ENCODE data around the gene NSUN3.
"Not testable (repeated sequence)": the region's sequence is repeated elsewhere in the genome, so short reads cannot be mapped to it uniquely, and the experiment has no call there.

The NSUN3 gene

DNA sequence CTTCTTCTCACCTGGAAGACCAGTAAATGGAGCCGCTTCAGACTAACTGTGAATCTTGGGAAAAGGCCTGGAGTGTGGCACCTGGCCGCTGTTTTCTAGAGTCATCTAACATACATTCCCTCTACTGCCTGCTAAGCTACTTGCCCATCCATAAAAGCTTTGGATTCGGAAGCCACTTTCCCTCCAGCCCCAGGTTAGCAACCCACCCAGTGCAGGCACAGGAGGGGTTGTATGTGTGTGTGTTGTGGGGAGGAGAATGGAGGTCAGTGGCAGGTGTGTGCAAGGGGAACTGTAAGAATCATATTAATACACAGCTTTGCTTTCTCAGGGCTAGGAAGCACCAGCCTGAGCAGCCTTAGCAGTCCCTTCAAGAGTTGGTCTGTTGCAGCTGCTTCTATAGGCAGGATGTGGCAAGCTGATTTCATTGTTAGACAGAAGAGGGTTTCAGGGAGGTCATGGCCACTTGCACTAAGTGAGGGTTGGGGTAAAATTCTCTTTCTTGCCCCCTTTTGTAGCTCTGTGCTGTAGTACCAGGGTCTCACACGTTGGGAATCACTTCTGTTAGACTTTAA, 8.9 kb downstream of the NSUN3 start:
- Histone ChIP-seq H3K27me3 (ENCODE audit: insufficient read depth, poor library complexity, severe bottlenecking) (no peaks in the 10 kb centered on the region), H3K27ac (replicated peaks) (no peak overlapping the region), H3K4me3 (replicated peaks; ENCODE audit: insufficient read depth, low read length) (no peak overlapping the region)
- TF ChIP-seq, protein P1, sequence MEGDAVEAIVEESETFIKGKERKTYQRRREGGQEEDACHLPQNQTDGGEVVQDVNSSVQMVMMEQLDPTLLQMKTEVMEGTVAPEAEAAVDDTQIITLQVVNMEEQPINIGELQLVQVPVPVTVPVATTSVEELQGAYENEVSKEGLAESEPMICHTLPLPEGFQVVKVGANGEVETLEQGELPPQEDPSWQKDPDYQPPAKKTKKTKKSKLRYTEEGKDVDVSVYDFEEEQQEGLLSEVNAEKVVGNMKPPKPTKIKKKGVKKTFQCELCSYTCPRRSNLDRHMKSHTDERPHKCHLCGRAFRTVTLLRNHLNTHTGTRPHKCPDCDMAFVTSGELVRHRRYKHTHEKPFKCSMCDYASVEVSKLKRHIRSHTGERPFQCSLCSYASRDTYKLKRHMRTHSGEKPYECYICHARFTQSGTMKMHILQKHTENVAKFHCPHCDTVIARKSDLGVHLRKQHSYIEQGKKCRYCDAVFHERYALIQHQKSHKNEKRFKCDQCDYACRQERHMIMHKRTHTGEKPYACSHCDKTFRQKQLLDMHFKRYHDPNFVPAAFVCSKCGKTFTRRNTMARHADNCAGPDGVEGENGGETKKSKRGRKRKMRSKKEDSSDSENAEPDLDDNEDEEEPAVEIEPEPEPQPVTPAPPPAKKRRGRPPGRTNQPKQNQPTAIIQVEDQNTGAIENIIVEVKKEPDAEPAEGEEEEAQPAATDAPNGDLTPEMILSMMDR (IDR thresholded peaks at IDR 0.05; ENCODE audit: insufficient read depth, low read length): no peak
- TF ChIP-seq SPI1 (IDR thresholded peaks at IDR 0.05; ENCODE audit: borderline replicate concordance, low read depth): no peak
- no peak for TF ChIP-seq POLR2AphosphoS5 (IDR thresholded peaks at IDR 0.05; ENCODE audit: low read depth)
- no peak for DNase-seq (ENCODE audit: low read depth in 1 of 2, low spot score in 1 of 2)

DNA sequence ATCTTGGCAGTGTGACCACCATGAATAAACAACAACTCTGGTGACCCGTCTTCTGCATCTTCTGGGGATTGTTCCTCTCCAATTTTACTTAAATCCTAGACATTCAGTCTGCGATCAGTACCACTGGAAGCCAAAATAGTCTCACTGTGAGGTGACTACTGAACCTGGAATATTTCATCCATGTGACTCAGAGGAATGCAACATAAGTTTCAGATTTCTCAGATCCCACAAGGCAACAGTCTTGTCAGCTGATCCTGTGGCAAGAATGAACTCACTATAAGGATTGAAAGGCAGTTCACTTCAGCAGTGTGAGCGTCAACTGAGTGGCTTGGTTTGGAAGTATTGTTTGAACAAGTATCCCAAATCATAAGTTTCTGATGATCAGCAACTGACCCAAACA, 13.2 kb downstream of the NSUN3 start:
- no peak for TF ChIP-seq GABPA (IDR thresholded peaks at IDR 0.05; ENCODE audit: low read depth)
- TF ChIP-seq, protein P1 (IDR thresholded peaks at IDR 0.05; ENCODE audit: insufficient read depth, low read length): no peak
- TF ChIP-seq, protein P2, sequence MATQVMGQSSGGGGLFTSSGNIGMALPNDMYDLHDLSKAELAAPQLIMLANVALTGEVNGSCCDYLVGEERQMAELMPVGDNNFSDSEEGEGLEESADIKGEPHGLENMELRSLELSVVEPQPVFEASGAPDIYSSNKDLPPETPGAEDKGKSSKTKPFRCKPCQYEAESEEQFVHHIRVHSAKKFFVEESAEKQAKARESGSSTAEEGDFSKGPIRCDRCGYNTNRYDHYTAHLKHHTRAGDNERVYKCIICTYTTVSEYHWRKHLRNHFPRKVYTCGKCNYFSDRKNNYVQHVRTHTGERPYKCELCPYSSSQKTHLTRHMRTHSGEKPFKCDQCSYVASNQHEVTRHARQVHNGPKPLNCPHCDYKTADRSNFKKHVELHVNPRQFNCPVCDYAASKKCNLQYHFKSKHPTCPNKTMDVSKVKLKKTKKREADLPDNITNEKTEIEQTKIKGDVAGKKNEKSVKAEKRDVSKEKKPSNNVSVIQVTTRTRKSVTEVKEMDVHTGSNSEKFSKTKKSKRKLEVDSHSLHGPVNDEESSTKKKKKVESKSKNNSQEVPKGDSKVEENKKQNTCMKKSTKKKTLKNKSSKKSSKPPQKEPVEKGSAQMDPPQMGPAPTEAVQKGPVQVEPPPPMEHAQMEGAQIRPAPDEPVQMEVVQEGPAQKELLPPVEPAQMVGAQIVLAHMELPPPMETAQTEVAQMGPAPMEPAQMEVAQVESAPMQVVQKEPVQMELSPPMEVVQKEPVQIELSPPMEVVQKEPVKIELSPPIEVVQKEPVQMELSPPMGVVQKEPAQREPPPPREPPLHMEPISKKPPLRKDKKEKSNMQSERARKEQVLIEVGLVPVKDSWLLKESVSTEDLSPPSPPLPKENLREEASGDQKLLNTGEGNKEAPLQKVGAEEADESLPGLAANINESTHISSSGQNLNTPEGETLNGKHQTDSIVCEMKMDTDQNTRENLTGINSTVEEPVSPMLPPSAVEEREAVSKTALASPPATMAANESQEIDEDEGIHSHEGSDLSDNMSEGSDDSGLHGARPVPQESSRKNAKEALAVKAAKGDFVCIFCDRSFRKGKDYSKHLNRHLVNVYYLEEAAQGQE (IDR thresholded peaks at IDR 0.05; ENCODE audit: insufficient replicate concordance, low read depth): no peak
- no peak for TF ChIP-seq SPI1 (IDR thresholded peaks at IDR 0.05; ENCODE audit: borderline replicate concordance, low read depth)
- no peak for TF ChIP-seq POLR2AphosphoS5 (IDR thresholded peaks at IDR 0.05; ENCODE audit: low read depth)
- no peak overlapping the region for H3K4me3 ChIP-seq (replicated peaks; ENCODE audit: insufficient read depth, low read length)
- no peak overlapping the region for H3K27ac ChIP-seq (replicated peaks)
- DNase-seq (ENCODE audit: low read depth in 1 of 2, low spot score in 1 of 2): no peak
- H3K27me3 ChIP-seq (ENCODE audit: insufficient read depth, poor library complexity, severe bottlenecking): no peaks in the 10 kb centered on the region

DNA sequence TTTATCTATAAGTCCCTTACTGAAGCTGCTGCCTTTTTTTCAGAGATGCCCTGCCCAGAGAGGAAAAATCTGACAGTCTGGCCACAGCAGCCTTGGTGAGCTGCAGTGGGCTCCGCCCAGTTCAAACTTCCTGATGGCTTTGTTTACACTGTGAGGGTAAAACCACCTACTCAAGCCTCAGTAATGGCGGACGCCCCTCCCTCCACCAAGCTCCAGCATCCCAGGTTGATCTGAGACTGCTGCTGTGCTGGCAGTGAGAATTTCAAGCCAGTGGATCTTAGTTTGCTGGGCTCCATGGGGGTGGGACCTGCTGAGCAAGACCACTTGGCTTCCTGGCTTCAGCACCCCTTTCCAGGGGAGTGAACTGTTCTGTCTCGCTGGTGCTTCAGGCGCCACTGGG, 17.7 kb downstream of the NSUN3 start:
- DNase-seq (ENCODE audit: low read depth in 1 of 2, low spot score in 1 of 2); H3K27me3 ChIP-seq (ENCODE audit: insufficient read depth, poor library complexity, severe bottlenecking); H3K27ac ChIP-seq (replicated peaks); H3K4me3 ChIP-seq (replicated peaks; ENCODE audit: insufficient read depth, low read length): not testable (repeated sequence)

DNA sequence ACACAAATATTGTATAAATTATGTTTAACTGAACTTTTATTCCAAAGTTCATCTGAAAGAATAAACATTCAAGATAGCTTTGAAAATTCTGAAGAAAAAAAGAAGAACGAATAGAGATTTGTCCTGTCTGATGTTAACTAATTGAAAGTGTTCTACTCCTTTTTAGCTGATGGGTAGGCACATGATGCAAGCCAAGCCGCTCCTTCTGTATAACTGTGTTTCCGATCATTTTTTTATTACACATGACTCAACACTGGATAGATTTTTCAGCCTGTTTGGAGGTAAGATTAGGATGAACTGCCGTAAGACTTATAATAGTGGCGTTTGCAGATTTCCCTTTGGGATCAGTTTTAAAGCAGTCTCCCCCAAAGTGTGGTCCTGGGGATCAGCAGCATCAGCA, 19.0 kb downstream of the NSUN3 start:
- no peak for DNase-seq (ENCODE audit: low read depth in 1 of 2, low spot score in 1 of 2)
- Histone ChIP-seq H3K4me3 (replicated peaks; ENCODE audit: insufficient read depth, low read length) (no peak overlapping the region), H3K27ac (replicated peaks) (no peak overlapping the region), H3K27me3 (ENCODE audit: insufficient read depth, poor library complexity, severe bottlenecking) (no peaks in the 10 kb centered on the region)
- TF ChIP-seq, protein P2 (IDR thresholded peaks at IDR 0.05; ENCODE audit: insufficient replicate concordance, low read depth): no peak
- TF ChIP-seq SPI1 (IDR thresholded peaks at IDR 0.05; ENCODE audit: borderline replicate concordance, low read depth): no peak
- TF ChIP-seq, protein P1 (IDR thresholded peaks at IDR 0.05; ENCODE audit: insufficient read depth, low read length): no peak
